PFSK-1 (cell line): ENCODE data around the gene RUNX3.

ENCODE experiments used
- POLR2AphosphoS5 ChIP-seq: IDR thresholded peaks from 2 replicates; pipeline ENCODE4 v1.6.1; 2012; ENCODE audit warnings: low read depth, mild to moderate bottlenecking, control low read depth, low read length, moderate library complexity
- REST ChIP-seq, 2 experiments: IDR thresholded peaks; 2 replicates each; pipeline versions ENCODE4 v1.6.1 to v1.8.0; 2011 to 2012; ENCODE audit warnings: low read depth in 2 of 2, low read length in 2 of 2, control low read depth in 1 of 2, inconsistent platforms in 1 of 2, mild to moderate bottlenecking in 1 of 2, moderate library complexity in 1 of 2; ENCODE audit not compliant: insufficient read depth in 1 of 2
- SIN3A ChIP-seq: IDR thresholded peaks from 2 replicates; pipeline ENCODE4 v1.6.1; 2012; ENCODE audit warnings: mild to moderate bottlenecking, low read length, moderate library complexity, borderline replicate concordance; ENCODE audit not compliant: insufficient read depth
- TAF1 ChIP-seq: IDR thresholded peaks from 2 replicates; pipeline ENCODE4 v1.6.1; 2012; ENCODE audit warnings: low read length, control low read depth, borderline replicate concordance; ENCODE audit not compliant: insufficient read depth

- TF ChIP-seq SIN3A (no peak), REST (IDR thresholded peaks at IDR 0.05; ENCODE audit: insufficient read depth in 1 of 2, low read depth in 2 of 2, low read length in 2 of 2) (no peak), POLR2AphosphoS5 (no peak), TAF1 (no peak)
Measured at GRCh38 chr1:24963099-24963872, 33.2 kb upstream of the RUNX3 start.
